GM12875 (cell line): Measurements from ENCODE around the gene NR1I3.

ENCODE experiments used
- H3K4me3 ChIP-seq: one replicate; pipeline ENCODE4 v1.5.1; 2011; ENCODE audit warnings: low read depth, low read length, control low read depth
- CTCF ChIP-seq: IDR thresholded peaks from 2 replicates; pipeline ENCODE4 v1.5.1; 2011; ENCODE audit warnings: low read depth, mild to moderate bottlenecking, control low read depth, inconsistent platforms, low read length, moderate library complexity, borderline replicate concordance; ENCODE audit not compliant: insufficient read depth

The NR1I3 gene

DNA sequence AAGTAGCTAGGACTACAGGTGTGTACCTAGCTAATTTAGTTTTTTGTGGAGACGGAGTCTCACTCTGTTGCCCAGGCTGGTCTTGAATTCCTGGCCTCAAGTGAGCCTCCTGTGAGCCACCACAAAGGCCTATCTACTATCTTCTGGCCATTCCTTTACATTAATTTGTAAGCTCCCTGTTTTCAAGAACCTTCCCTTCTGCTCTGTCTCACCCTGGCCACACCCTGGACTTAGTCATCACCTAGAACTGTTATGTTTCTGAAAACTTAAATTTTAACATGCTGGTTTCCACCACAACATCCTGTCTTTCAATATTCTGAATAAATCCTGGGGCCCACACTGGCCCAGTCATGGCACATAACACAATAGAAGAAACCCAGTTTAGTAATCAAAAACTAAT is 55.8 kb downstream of the NR1I3 start:
- no peak for TF ChIP-seq CTCF
- H3K4me3 ChIP-seq = no peak overlapping the region

- H3K4me3 ChIP-seq = no peak overlapping the region
- no peak for TF ChIP-seq CTCF
Measured at GRCh38 chr1:161180639-161181038, 57.4 kb downstream of the NR1I3 start.

- H3K4me3 ChIP-seq = no peak overlapping the region
- no peak for TF ChIP-seq CTCF
Measured at GRCh38 chr1:161179698-161180097, 58.3 kb downstream of the NR1I3 start.
